Panc1 (cell line): ENCODE results near the gene MAPK11. TPM values are rescaled to one million over a fixed set of nuclear protein-coding genes. Genes with fewer than 3 reads are reported as not detected.

Source experiments
- ATAC-seq: fragments of 200-7000 bp; cut with Tn5 transposase; 2 replicates; pipeline ENCODE4 v1.9.1; 2020; ENCODE audit warnings: mild to moderate bottlenecking, moderate library complexity
- BruUV-seq: library from RNA; stranded (reverse); fragments of 400-500 nt; replicated peaks from 2 replicates; lab custom pipeline; 2021; lab: Mats Ljungman, UMichigan
- CTCF ChIA-PET: fragments of 300-600 bp; sonication (Branson Sonifier 250); formaldehyde crosslinking; loops from one replicate; lab custom pipeline; 2022; ENCODE audit warnings: antibody characterized with exemption; lab: Charles Lee
- POLR2A ChIA-PET: fragments of 300-600 bp; sonication (Branson Sonifier 250); formaldehyde crosslinking; loops from one replicate; lab custom pipeline; 2022; ENCODE audit warnings: antibody characterized with exemption; lab: Charles Lee
- DNase-seq: peaks from one replicate; pipeline ENCODE4 v3.0.0-alpha.2; 2010; ENCODE audit warnings: low read depth, low spot score
- H3K27ac ChIP-seq: 2 replicates; pipeline ENCODE4 v1.5.1; 2011; ENCODE audit warnings: mild to moderate bottlenecking, low read length, inconsistent platforms
- H3K27me3 ChIP-seq: fragments of 200-500 bp; sonication (Bioruptor generic); 2 replicates; pipeline ENCODE4 v1.6.0; 2014; ENCODE audit warnings: low read length, inconsistent platforms; ENCODE audit not compliant: control insufficient read depth, insufficient read depth
- H3K36me3 ChIP-seq: fragments of 200-500 bp; sonication (Bioruptor generic); 2 replicates; pipeline ENCODE4 v1.5.1; 2014; ENCODE audit warnings: inconsistent platforms, mild to moderate bottlenecking, low read length, moderate library complexity; ENCODE audit not compliant: control insufficient read depth, insufficient read depth
- H3K4me1 ChIP-seq: 2 replicates; pipeline ENCODE4 v1.5.1; 2011; ENCODE audit warnings: inconsistent platforms, mild to moderate bottlenecking, low read length, moderate library complexity; ENCODE audit not compliant: control insufficient read depth, insufficient read depth
- H3K4me3 ChIP-seq, 2 experiments: 2 replicates each; pipeline ENCODE4 v1.5.1; 2011 to 2012; ENCODE audit warnings: low read depth in 2 of 2, low read length in 2 of 2, mild to moderate bottlenecking in 2 of 2, inconsistent platforms in 1 of 2, moderate library complexity in 1 of 2
- H3K9me3 ChIP-seq: fragments of 200-500 bp; sonication (Bioruptor generic); 2 replicates; pipeline ENCODE4 v1.5.1; 2014; ENCODE audit warnings: low read depth, mild to moderate bottlenecking, inconsistent platforms, low read length, moderate library complexity; ENCODE audit not compliant: control insufficient read depth, insufficient read depth
- CTCF ChIP-seq: fragments of 450-650 bp; IDR thresholded peaks from 2 replicates; pipeline ENCODE4 v1.5.1; 2017; ENCODE audit warnings: mild to moderate bottlenecking
- POLR2AphosphoS5 ChIP-seq: IDR thresholded peaks from 2 replicates; pipeline ENCODE4 v1.6.1; 2012; ENCODE audit warnings: mild to moderate bottlenecking, low read depth, low read length, moderate library complexity
- REST ChIP-seq, 2 experiments: IDR thresholded peaks; 2 replicates each; pipeline ENCODE4 v1.6.1; 2011 to 2012; ENCODE audit warnings: low read depth in 2 of 2, control low read depth in 1 of 2, low read length in 1 of 2, mild to moderate bottlenecking in 1 of 2, moderate library complexity in 1 of 2; ENCODE audit not compliant: insufficient read depth in 1 of 2
- SIN3A ChIP-seq: IDR thresholded peaks from 2 replicates; pipeline ENCODE4 v1.6.1; 2012; ENCODE audit warnings: low read depth, mild to moderate bottlenecking, low read length, moderate library complexity, borderline replicate concordance; ENCODE audit not compliant: insufficient read depth
- TCF7L2 ChIP-seq: IDR thresholded peaks from 2 replicates; pipeline ENCODE4 v1.6.1; 2011; ENCODE audit warnings: mild to moderate bottlenecking, low read depth, low read length, inconsistent platforms
- in situ Hi-C: cut with HindIII; loops from 2 replicates; pipeline ENCODE4 v1.10.0; 2016; ENCODE audit warnings: low sequenced_read_pairs, low pct_unique_long_range_greater_than_20kb
- intact Hi-C: fragments of 100-400 bp; cut with micrococcal nuclease; formaldehyde crosslinking; loops from one replicate; pipeline ENCODE4 v1.10.0; 2022; ENCODE audit not compliant: unreplicated experiment
- total RNA-seq: library from RNA; stranded (reverse); gene quantifications from one replicate; pipeline ENCODE4 v1.2.1, GENCODE V29; 2021; ENCODE audit not compliant: unreplicated experiment

MAPK11 gene
- total RNA-seq, 1 experiment from 2014 or later: 77.7 TPM

GRCh38 chr22:50215297-50216054, 54.7 kb downstream of the MAPK11 start:
- no peaks in the 10 kb centered on the region for H3K27me3 ChIP-seq
- H3K4me3 ChIP-seq: no peak overlapping the region
- no TSS peak for BruUV-seq
- 0 out of 2 replicates have a peak, but pooled peaks cover 2% of the 10 kb centered on the region for H3K36me3 ChIP-seq
- TF ChIP-seq REST (IDR thresholded peaks at IDR 0.05; ENCODE audit: insufficient read depth in 1 of 2, low read depth in 2 of 2, low read length in 1 of 2): no peak
- no peak for TF ChIP-seq TCF7L2
- no peak for TF ChIP-seq SIN3A
- TF ChIP-seq CTCF: no peak
- TF ChIP-seq POLR2AphosphoS5: no peak
- in situ Hi-C loops (no loop called here), intact Hi-C loops (no loop called here)
- no peak for ATAC-seq
- ChIA-PET CTCF (interaction anchor here (0.5 kb wide), 1 partner anchor 8 kb away, joined by 7 read pairs; no protein-coding TSS in a partner anchor), POLR2A (no interaction called here)
- no peak for DNase-seq
- no peak overlapping the region for H3K27ac ChIP-seq
- H3K4me1 ChIP-seq: no peaks in the 10 kb centered on the region
- H3K9me3 ChIP-seq: no peaks in the 10 kb centered on the region

Other genes with a start within 250 kb of the MAPK11 start
- gene TTLL8, start 212.1 kb downstream of the MAPK11 start, total RNA-seq: not detected
- not detected for gene MLC1, start 185.0 kb downstream of the MAPK11 start, total RNA-seq
- gene MOV10L1, start 180.4 kb downstream of the MAPK11 start, total RNA-seq: 0.10 TPM
- 0.77 TPM for gene PANX2, start 99.6 kb downstream of the MAPK11 start, total RNA-seq
- gene TRABD, start 84.5 kb downstream of the MAPK11 start, total RNA-seq: 55.7 TPM
- 34.3 TPM for gene SELENOO, start 69.4 kb downstream of the MAPK11 start, total RNA-seq
- gene TUBGCP6, start 25.4 kb downstream of the MAPK11 start, total RNA-seq: 31.3 TPM
- 71.3 TPM for gene HDAC10, start 19.1 kb downstream of the MAPK11 start, total RNA-seq
- gene MAPK12, start 8.7 kb downstream of the MAPK11 start, total RNA-seq: 74.6 TPM
- gene PLXNB2, start 37.3 kb upstream of the MAPK11 start, total RNA-seq: 227 TPM
- gene DENND6B, start 56.6 kb upstream of the MAPK11 start, total RNA-seq: 5.8 TPM
- 52.8 TPM for gene PPP6R2, start 72.9 kb upstream of the MAPK11 start, total RNA-seq
- 59.2 TPM for gene SBF1, start 204.7 kb upstream of the MAPK11 start, total RNA-seq
- gene ADM2, start 211.2 kb upstream of the MAPK11 start, total RNA-seq: 3.9 TPM
- 0.23 TPM for gene MIOX, start 216.5 kb upstream of the MAPK11 start, total RNA-seq
- gene LMF2, start 237.3 kb upstream of the MAPK11 start, total RNA-seq: 54.2 TPM
- gene NCAPH2, start 237.8 kb upstream of the MAPK11 start, total RNA-seq: 55.6 TPM